GM12874 (cell line): ENCODE measurements around the gene FOLR2.

Source experiments
- CTCF ChIP-seq: IDR thresholded peaks from 2 replicates; pipeline ENCODE4 v1.5.1; 2011; ENCODE audit warnings: low read depth, mild to moderate bottlenecking, control low read depth, low read length, moderate library complexity; ENCODE audit not compliant: insufficient read depth

FOLR2 gene

DNA sequence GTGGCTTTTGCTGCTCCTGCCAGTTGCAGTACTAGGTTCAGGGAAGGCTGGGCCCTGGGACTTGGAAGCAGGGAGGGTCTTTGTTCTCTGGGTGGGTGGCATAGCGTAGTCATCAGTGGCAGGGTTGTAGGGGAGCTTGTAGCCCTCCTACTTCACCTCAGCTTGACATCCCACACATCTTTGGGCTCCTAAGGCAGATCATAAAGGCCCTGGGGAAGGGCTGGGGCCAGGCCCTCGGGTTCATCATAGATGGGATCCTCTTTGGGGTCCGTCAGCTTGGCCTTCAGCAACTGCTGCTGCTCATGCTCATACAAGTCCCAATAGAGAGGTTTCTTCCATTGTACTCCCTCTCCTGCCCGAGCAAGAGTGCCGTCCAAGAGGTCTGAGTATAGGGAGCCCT, 33.4 kb downstream of the FOLR2 start:
- no peak for TF ChIP-seq CTCF

DNA sequence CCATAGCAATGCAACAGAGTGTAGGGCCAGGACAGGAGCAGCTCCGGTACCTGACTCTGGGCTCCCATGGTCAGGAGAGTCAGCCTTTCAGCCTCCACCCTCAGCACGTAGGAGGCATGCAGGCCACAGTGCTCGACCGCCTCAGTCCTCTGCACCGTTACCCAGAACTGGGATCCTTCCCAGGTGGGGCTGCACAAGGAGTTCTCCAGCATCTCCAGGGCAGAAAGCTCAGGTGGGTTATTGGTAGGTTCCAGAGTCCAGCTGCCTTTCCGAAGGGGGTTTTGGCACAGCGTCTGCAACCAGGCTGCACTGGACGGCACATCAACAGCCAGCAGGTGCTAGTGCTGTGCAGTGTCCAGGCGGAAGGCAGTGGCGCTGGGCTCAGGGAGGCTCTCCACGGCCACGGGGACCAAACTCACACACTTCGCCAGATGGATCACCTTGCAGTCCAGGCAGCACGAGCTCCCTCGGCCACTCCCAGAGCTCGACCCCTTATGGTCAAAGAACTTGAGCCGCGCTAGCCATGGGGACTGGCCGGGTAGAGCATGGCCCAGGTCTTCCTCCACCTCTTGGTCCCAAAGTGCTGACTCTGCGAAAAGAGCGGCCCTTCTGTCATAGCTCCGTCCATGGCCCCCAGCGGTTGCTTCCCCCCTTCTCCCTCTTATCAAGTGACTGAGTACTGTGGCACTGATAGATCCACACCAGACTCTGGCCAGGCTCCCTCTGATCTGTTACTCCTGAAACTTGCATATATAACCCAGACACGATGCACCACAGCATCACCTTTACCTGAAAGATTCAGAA, 34.3 kb downstream of the FOLR2 start:
- TF ChIP-seq CTCF = no peak

DNA sequence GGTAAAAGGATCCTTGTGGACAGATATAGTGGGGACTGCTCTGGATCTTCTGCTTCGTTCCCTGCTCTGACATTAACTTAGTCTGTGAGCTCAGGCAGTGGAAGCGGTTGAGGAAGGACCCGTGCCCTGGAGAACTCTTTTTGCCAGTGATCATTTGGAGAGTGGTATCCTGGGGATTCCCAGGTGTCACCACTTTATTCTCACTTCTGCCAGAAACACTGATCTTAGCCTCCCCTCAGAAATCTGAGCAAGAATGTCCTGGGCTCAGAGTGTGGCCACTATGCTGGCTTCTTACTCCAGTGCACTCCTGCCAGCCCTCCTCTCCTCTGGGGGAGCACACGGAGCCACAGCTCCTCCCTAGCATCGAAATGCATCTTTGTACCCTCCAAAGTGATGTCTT, 35.0 kb downstream of the FOLR2 start:
- no peak for TF ChIP-seq CTCF

GRCh38 chr11:72253392-72253791, 36.8 kb downstream of the FOLR2 start:
- no peak for TF ChIP-seq CTCF

- TF ChIP-seq CTCF = no peak
Observed at GRCh38 chr11:72254299-72254993, 37.9 kb downstream of the FOLR2 start.

- TF ChIP-seq CTCF = no peak
Observed at GRCh38 chr11:72257570-72257969, 41.0 kb downstream of the FOLR2 start.

DNA sequence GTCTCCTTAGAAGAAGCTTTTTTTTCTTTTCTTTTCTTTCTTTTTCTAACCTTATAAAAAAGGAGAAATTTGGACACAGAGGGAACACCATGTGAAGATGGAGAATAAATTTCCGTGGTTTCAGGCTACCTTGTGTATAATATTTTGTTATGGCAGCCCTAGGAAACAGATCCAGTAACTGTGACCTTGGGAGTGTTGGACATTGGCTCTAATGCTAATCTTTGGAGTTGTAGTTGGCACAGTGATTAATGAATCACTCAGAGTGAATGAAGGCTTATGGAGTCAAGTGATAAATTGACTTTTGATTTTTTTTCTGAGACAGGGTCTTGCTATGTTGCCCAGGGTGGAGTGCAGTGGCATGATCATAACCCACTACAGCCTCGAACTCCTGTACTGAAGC, 42.9 kb downstream of the FOLR2 start:
- TF ChIP-seq CTCF = no peak
